NB4 (cell line): ENCODE results near the gene CFL1.

ENCODE experiments used
- DNase-seq: peaks from one replicate; pipeline ENCODE4 v3.0.0; 2010; ENCODE audit warnings: low read depth
- H3K4me3 ChIP-seq: one replicate; pipeline ENCODE4 v1.5.1; 2011; ENCODE audit warnings: mild to moderate bottlenecking, low read depth, low read length, moderate library complexity
- CTCF ChIP-seq: IDR thresholded peaks from one replicate; pipeline ENCODE4 v1.5.1; 2012; ENCODE audit warnings: low read depth, low read length
- MYC ChIP-seq: IDR thresholded peaks from 2 replicates; pipeline ENCODE4 v1.6.1; 2011; ENCODE audit warnings: low read depth, low read length
- POLR2A ChIP-seq: IDR thresholded peaks from 2 replicates; pipeline ENCODE4 v1.6.1; 2011; ENCODE audit warnings: mild to moderate bottlenecking; ENCODE audit not compliant: insufficient read length; ENCODE audit errors: extremely low read depth
- TF ChIP-seq, protein P1 (sequence below): IDR thresholded peaks from 2 replicates; pipeline ENCODE4 v1.6.1; 2011; ENCODE audit warnings: low read depth, low read length

The CFL1 gene

DNA sequence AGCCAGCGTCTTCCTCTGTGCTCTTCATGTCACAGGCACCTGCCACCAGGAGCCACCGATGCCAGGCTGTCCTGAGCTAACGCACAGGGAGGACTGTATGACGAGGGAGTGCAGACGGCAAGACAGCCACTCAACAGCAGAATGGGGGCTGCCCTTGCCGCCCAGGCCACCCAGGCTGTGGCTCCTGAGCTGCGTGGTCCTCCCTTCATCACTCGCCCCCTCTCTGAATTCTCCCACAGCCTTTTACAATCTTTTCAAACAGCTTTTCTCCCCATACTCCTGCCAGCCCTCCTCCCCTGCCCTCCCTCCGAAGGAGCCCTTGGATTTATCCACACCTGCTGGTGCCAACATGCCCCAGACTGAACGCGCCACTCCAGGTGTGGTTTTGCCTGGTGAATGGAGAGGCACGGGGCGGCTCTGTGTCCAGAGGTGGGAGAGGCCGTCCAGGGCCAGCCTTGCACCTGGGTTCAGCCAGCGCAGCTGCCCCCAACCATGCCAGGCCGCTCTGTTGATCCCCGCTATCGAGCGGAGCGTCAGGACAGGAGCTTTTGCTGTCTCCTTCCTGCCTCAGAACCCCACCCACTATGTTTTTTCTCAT is 49.1 kb downstream of the CFL1 start:
- DNase-seq: no peak

DNA sequence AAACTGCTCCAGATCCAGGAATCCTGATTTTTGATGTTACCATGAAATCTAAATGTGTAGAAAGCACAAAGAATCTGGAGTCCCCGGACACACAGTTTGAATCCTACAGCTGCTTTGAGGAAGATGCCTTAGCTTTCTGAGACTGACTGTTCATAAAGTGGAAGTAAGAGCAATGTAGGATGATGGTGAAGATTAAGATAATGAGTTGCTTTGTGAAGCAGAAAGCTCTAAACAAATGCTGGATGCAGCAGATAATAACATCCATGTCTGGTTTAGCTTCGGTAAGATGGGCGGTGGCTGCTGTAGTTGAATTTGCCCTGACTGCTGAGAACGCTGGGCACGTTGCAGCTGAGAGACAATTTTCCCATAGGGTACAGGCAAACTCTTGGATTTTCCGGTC is 51.0 kb downstream of the CFL1 start:
- no peak for DNase-seq
- no peak overlapping the region for H3K4me3 ChIP-seq
- TF ChIP-seq, protein P1, sequence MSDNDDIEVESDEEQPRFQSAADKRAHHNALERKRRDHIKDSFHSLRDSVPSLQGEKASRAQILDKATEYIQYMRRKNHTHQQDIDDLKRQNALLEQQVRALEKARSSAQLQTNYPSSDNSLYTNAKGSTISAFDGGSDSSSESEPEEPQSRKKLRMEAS: no peak
- TF ChIP-seq CTCF: no peak

More for the DNA sequence above, 49.1 kb downstream of the CFL1 start:
- no peak for TF ChIP-seq MYC
- TF ChIP-seq CTCF: no peak
- no peak for TF ChIP-seq POLR2A
- no peak overlapping the region for H3K4me3 ChIP-seq
